Hindlimb muscle (tissue), 1 donor: Measurements from ENCODE around the gene APOBEC3A. TPM values are rescaled to one million over a fixed set of nuclear protein-coding genes. Genes with fewer than 3 reads are reported as not detected.
"Not testable (repeated sequence)": the region's sequence is repeated elsewhere in the genome, so short reads cannot be mapped to it uniquely, and the experiment has no call there.

Experiments
- DNase-seq: peaks from one replicate; pipeline ENCODE4 v3.0.0-alpha.2; 2013
- polyA plus RNA-seq: library from polyadenylated mRNA; unstranded; fragments of 120-200 nt; gene quantifications from one replicate; pipeline ENCODE4 v1.2.1, GENCODE V29; 2013; ENCODE audit not compliant: insufficient read length

The APOBEC3A gene
- polyA plus RNA-seq, 1 donor: 0.94 TPM

GRCh38 chr22:38960673-38961072, 3.3 kb downstream of the APOBEC3A start:
- DNase-seq: not testable (repeated sequence)

- not testable (repeated sequence) for DNase-seq
These were observed 5.9 kb downstream of the APOBEC3A start for GRCh38 chr22:38963291-38963738.

GRCh38 chr22:38963872-38964271, 6.5 kb downstream of the APOBEC3A start:
- no peak for DNase-seq

GRCh38 chr22:38964306-38964705, 6.9 kb downstream of the APOBEC3A start:
- DNase-seq: no peak

- DNase-seq: no peak
These were observed 7.6 kb downstream of the APOBEC3A start for GRCh38 chr22:38964989-38965388.

GRCh38 chr22:38965614-38966379, 8.4 kb downstream of the APOBEC3A start:
- no peak for DNase-seq

- no peak for DNase-seq
These were observed 8.9 kb downstream of the APOBEC3A start for GRCh38 chr22:38966380-38966702.

GRCh38 chr22:38966942-38967341, 9.5 kb downstream of the APOBEC3A start:
- no peak for DNase-seq

- no peak for DNase-seq
These were observed 10.3 kb downstream of the APOBEC3A start for GRCh38 chr22:38967451-38968450.

- no peak for DNase-seq
These were observed 11.4 kb downstream of the APOBEC3A start for GRCh38 chr22:38968801-38969200.

- DNase-seq: no peak
These were observed 13.1 kb downstream of the APOBEC3A start for GRCh38 chr22:38970551-38970950.

- no peak for DNase-seq
These were observed 13.8 kb downstream of the APOBEC3A start for GRCh38 chr22:38971202-38971601.

GRCh38 chr22:38971791-38972190, 14.4 kb downstream of the APOBEC3A start:
- DNase-seq: no peak

GRCh38 chr22:38972558-38972957, 15.1 kb downstream of the APOBEC3A start:
- DNase-seq: no peak

GRCh38 chr22:38973289-38974169, 16.1 kb downstream of the APOBEC3A start:
- DNase-seq: no peak

GRCh38 chr22:38974170-38974825, 16.9 kb downstream of the APOBEC3A start:
- no peak for DNase-seq

- no peak for DNase-seq
These were observed 17.4 kb downstream of the APOBEC3A start for GRCh38 chr22:38974826-38975175.

- DNase-seq: not testable (repeated sequence)
These were observed 19.9 kb downstream of the APOBEC3A start for GRCh38 chr22:38977289-38977688.

GRCh38 chr22:38980587-38980986, 23.2 kb downstream of the APOBEC3A start:
- DNase-seq: not testable (repeated sequence)

- peak; percentile 57 for DNase-seq
These were observed 23.9 kb downstream of the APOBEC3A start for GRCh38 chr22:38981005-38981991.
